Measurements from ENCODE around the gene WDR6. TPM values are rescaled to one million over a fixed set of nuclear protein-coding genes. Genes with fewer than 3 reads are reported as not detected.
"Not testable (repeated sequence)": the region's sequence is repeated elsewhere in the genome, so short reads cannot be mapped to it uniquely, and the experiment has no call there.

WDR6 gene
- total and polyA plus RNA-seq, 12 donors: 70.4 to 126 (median 77.9) TPM

DNA sequence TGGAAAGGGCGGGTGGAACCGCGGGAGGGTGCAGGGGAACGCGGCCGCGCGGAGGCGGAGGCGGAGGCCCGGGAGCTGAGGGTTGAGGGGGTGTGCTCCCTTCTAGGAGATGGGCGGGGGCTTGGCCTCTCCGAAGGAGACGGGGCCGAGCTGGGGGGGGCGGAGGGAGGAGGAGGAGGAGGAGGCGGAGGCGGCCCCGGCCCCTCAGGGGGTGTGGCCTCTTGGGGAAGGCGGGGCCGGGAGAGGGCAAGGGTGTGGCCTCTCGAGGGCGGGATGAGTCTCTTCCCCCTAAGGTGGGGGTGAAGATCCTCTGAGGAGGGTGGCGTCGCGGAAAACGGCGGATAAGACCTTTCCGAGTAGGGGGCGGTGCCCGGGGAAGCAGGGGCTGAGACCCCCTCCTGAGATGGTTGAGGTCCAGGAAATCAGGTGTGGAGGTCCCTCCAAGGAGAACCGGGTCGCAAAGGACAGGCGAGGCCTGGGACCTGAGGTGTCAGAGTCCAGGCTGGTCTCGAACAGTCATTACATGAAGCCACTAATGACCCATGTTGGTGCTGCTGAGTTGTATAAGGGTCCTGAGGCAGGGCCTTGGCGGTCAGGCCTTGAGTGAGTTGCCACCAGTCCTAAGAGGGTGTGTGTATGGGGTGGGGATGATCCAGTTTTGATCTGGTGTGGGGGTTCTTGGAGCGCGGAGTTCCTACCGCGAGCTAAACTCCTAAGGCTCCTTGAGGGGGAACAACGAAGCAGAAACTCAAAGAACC, 759 bp downstream of the WDR6 start:
- DNase-seq: peak; percentile 86 to 91
- peaks cover 8 to 39% (median 26%) of the 10 kb centered on the region in 9 donors for H3K4me1 ChIP-seq
- peak; percentile 77 to 84 (median 80) for ATAC-seq
- peak overlapping the region; percentile 55 to 93 (median 72) for H3K4me3 ChIP-seq
- 15 to 17% methylated on average over 38 to 41 of the region's 41 CpGs for WGBS, 2 donors
- H3K9me3 ChIP-seq: no peaks in the 10 kb centered on the region
- no peaks in the 10 kb centered on the region for H3K27me3 ChIP-seq
- peaks cover 0 to 37% (median 0%) of the 10 kb centered on the region in 9 donors for H3K36me3 ChIP-seq
- H3K27ac ChIP-seq: peak overlapping the region; percentile 80 to 97 (median 92)
- TF ChIP-seq, protein P1, sequence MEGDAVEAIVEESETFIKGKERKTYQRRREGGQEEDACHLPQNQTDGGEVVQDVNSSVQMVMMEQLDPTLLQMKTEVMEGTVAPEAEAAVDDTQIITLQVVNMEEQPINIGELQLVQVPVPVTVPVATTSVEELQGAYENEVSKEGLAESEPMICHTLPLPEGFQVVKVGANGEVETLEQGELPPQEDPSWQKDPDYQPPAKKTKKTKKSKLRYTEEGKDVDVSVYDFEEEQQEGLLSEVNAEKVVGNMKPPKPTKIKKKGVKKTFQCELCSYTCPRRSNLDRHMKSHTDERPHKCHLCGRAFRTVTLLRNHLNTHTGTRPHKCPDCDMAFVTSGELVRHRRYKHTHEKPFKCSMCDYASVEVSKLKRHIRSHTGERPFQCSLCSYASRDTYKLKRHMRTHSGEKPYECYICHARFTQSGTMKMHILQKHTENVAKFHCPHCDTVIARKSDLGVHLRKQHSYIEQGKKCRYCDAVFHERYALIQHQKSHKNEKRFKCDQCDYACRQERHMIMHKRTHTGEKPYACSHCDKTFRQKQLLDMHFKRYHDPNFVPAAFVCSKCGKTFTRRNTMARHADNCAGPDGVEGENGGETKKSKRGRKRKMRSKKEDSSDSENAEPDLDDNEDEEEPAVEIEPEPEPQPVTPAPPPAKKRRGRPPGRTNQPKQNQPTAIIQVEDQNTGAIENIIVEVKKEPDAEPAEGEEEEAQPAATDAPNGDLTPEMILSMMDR (IDR thresholded peaks at IDR 0.05): no peak
- intact Hi-C loops (cut with DNase I): no loop called here

DNA sequence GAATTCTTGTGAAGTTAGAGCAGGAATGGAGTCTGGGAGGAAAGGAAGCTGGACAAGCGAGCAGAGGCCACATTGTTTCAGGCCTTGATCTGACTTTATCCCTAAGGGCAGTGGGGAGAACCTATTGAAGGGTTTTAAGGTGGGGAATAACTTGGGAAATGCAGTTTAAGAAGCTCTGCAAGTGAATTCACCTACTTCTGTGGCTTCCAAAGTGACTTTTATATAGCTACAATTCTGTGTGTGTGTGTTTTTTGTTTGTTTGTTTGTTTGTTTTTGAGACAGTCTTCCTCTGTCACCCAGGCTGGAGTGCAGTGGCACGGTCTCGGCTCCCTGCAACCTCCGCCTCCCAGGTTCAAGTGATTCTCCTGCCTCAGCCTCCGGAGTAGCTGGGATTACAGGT, 1.4 kb downstream of the WDR6 start:
- Histone ChIP-seq H3K27ac (peak overlapping the region in 9 of 10 donors; percentile 80 to 97 (median 92)), H3K4me1 (peaks cover 9 to 45% (median 30%) of the 10 kb centered on the region in 9 donors), H3K36me3 (peaks cover 0 to 44% (median 0%) of the 10 kb centered on the region in 9 donors)

GRCh38 chr3:49009396-49009795, 2.2 kb downstream of the WDR6 start:
- H3K4me1 ChIP-seq: peaks cover 9 to 45% (median 30%) of the 10 kb centered on the region in 9 donors
- intact Hi-C loops (cut with DNase I): no loop called here
- DNase-seq: no peak

More for the DNA sequence above, 1.4 kb downstream of the WDR6 start:
- ATAC-seq; H3K27me3 ChIP-seq; DNase-seq; intact Hi-C loops (cut with DNase I); H3K9me3 ChIP-seq: not testable (repeated sequence)
- peak overlapping the region in 4 of 10 donors; percentile 55 to 80 (median 67) for H3K4me3 ChIP-seq
- WGBS, 2 donors: 83 to 87% methylated on average over 5 of the region's 5 CpGs

DNA sequence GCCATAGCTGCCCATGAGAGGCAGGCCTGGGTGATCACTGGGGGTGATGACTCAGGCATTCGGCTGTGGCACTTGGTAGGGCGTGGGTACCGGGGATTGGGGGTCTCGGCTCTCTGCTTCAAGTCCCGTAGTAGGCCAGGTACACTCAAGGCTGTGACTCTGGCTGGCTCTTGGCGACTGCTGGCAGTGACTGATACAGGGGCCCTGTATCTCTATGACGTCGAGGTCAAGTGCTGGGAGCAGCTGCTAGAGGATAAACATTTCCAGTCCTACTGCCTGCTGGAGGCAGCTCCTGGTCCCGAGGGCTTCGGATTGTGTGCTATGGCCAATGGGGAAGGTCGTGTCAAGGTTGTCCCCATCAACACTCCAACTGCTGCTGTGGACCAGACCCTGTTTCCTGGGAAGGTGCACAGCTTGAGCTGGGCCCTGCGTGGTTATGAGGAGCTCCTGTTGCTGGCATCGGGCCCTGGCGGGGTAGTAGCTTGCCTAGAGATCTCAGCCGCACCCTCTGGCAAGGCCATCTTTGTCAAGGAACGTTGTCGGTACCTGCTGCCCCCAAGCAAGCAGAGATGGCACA, 5.3 kb downstream of the WDR6 start:
- H3K27ac ChIP-seq: peak overlapping the region in 8 of 10 donors; percentile 16 to 70 (median 48)
- H3K4me3 ChIP-seq: no peak overlapping the region
- H3K27me3 ChIP-seq: no peaks in the 10 kb centered on the region
- DNase-seq: no peak
- H3K4me1 ChIP-seq: peaks cover 7 to 41% (median 28%) of the 10 kb centered on the region in 9 donors
- intact Hi-C loops (cut with DNase I): no loop called here
- H3K9me3 ChIP-seq: no peaks in the 10 kb centered on the region
- WGBS, 2 donors: 47 to 56% methylated on average over 17 of the region's 17 CpGs
- peaks cover 0 to 68% (median 20%) of the 10 kb centered on the region in 9 donors for H3K36me3 ChIP-seq
- TF ChIP-seq, protein P1 (IDR thresholded peaks at IDR 0.05): no peak
- ATAC-seq: peak in 5 of 8 donors; percentile 1 to 21 (median 12)

More at GRCh38 chr3:49009396-49009795, 2.2 kb downstream of the WDR6 start:
- TF ChIP-seq, protein P1 (IDR thresholded peaks at IDR 0.05): no peak
- Histone ChIP-seq H3K27ac (no peak overlapping the region), H3K4me3 (no peak overlapping the region), H3K27me3 (no peaks in the 10 kb centered on the region), H3K36me3 (peaks cover 0 to 48% (median 2%) of the 10 kb centered on the region in 9 donors), H3K9me3 (no peaks in the 10 kb centered on the region)
- ATAC-seq: no peak
- 65 to 71% methylated on average over 3 of the region's 3 CpGs for WGBS, 2 donors

Data from heart right ventricle (tissue), 16 donors.